Superior temporal gyrus (tissue), 1 donor: ENCODE results near the gene LYG2.
"Not testable (repeated sequence)": the region's sequence is repeated elsewhere in the genome, so short reads cannot be mapped to it uniquely, and the experiment has no call there.

Experiments used
- DNase-seq: peaks from one replicate; pipeline ENCODE4 v3.0.0-alpha.2; 2016; ENCODE audit errors: extremely low spot score

The LYG2 gene

GRCh38 chr2:99255491-99256318 is at the start of gene LYG2:
Gene LYG2 (minus strand): TSS chr2:99255666. CDS start chr2:99254260, 1,406 bp downstream.
- DNase-seq, result no peak

DNA sequence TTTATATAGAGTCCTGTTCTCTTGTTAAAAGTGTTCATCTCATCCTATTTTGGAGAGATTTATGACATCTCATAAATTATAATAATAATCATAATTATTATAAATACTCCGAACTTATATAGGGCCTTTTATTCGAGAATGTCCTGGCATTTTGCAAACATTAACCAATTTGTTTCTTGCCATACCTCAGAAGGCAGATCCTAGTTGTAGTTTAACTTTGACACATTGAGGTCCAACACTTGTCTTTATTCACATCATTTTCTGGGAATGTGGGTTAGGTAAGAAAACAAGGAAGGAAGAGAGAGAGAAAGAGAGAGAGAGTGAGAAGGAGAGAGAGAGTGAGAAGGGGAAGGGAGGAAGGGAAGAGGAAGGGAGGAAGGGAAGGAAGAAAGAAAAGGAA is 45.6 kb upstream of the LYG2 start, which contains the start of gene LYG1:
LYG1 (minus strand) TSS at position 101 of the 400 bp plus-strand sequence. CDS start 5,527 bp downstream, outside the sequence.
- DNase-seq, result not testable (repeated sequence)

DNA sequence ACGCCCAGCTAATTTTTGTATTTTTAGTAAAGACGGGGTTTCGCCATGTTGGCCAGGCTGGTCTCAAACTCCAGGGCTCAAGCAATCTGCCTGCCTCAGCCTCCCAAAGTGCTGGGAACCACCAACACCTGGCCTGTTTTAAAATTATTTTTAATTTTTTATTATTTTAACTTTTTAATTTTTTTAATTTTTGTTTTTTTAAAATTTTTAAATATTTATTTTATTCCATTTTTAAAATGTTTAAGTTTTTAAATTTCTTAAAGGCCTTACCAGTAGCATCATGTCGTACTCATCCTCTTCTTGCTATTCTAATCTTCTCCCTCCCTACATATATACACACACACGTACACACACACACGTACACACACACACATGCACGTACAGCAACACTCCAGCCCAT is 44.1 kb upstream of the LYG2 start:
- no peak for DNase-seq

GRCh38 chr2:99297994-99298393 is 42.5 kb upstream of the LYG2 start:
- no peak for DNase-seq

- DNase-seq, result no peak
Measured at GRCh38 chr2:99285526-99285925, 30.1 kb upstream of the LYG2 start.

GRCh38 chr2:99279969-99280695 is 24.7 kb upstream of the LYG2 start:
- DNase-seq, result no peak

GRCh38 chr2:99278793-99279291 is 23.4 kb upstream of the LYG2 start:
- DNase-seq, result no peak

- not testable (repeated sequence) for DNase-seq
Measured at GRCh38 chr2:99278195-99278765, 22.8 kb upstream of the LYG2 start.

- DNase-seq, result no peak
Measured at GRCh38 chr2:99275882-99276281, 20.4 kb upstream of the LYG2 start.

DNA sequence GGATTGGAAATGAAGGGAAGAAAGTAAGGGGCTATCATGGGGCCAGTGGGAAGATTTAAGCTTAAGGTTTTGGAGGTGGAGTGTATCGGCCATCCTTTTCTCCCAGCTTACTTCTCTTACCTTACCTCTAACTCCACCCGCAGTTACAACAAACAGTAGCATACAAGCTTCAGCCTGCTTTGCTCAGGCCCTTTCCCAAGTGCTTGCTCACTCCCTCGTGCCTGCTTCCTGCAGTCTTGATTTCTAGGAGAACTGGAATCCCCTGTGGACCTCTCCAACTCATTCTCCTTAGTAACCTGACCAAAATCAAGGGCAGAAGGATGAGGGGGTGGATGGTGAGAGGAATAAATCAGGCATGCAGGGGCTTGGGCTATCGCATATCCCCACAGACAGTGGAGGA is 5.8 kb upstream of the LYG2 start:
- no peak for DNase-seq

GRCh38 chr2:99260184-99260583 is 4.7 kb upstream of the LYG2 start:
- no peak for DNase-seq

GRCh38 chr2:99259465-99259864 is 4.0 kb upstream of the LYG2 start:
- DNase-seq, result no peak

DNA sequence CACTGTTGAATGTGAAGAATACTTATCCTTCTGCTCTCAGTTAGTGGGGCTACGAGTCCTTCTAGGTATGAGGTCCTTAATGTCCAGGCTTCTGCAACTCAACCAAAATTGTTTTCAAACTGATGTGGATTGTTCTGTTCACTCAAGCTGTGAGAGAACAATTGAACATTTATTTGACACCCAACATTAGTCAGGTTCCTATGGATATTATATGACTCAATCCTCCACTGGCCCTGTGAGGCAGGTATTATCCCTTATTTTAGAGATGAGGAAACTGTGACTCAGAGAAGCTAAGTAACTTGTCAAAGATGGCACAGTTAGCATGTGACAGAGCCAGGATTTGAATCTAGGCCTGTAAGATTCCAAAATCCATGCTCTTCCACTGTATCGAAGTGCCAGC is 1.2 kb upstream of the LYG2 start:
- no peak for DNase-seq

DNA sequence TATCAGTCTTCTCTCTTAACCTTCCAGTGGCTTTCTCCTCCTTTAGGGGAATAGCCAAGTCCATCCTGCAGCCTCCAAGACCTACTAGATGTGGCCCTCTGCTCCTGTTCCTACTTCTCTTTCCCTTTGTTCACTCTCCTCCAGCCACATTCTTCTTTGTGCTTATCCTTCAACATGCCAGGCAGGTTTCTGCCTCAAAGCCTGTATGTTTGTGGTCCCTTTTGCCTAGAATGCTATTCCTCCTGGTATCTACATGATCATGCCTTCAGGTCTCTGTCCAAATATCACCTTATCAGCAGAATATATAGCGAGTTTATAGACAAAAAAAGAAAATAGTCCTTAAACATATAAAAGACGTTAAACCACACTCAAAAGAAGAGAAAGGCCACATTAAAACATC is 5.5 kb downstream of the LYG2 start:
- DNase-seq, result no peak

GRCh38 chr2:99242151-99242550 is 13.3 kb downstream of the LYG2 start:
- DNase-seq, result no peak

- DNase-seq, result no peak
Measured at GRCh38 chr2:99240431-99240830, 15.0 kb downstream of the LYG2 start.

- DNase-seq, result no peak
Measured at GRCh38 chr2:99238599-99238998, 16.9 kb downstream of the LYG2 start.

DNA sequence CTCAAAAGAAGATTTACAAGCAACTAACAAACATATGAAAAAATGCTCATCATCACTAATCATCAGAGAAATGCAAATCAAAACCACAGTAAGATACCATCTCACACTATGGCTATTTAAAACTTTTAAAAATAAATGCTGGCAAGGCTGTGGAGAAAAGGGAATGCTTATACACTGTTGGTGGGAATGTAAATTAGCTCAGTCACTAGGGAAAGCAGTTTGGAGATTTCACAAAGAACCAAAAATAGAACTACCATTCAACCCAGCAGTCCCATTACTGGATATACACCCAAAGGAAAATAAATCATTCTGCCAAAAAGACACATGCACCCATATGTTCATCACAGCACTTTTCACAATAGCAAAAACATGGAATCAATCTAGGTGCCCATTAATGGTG is 22.3 kb downstream of the LYG2 start:
- not testable (repeated sequence) for DNase-seq

GRCh38 chr2:99217929-99218501 is 37.5 kb downstream of the LYG2 start:
- DNase-seq, result no peak

DNA sequence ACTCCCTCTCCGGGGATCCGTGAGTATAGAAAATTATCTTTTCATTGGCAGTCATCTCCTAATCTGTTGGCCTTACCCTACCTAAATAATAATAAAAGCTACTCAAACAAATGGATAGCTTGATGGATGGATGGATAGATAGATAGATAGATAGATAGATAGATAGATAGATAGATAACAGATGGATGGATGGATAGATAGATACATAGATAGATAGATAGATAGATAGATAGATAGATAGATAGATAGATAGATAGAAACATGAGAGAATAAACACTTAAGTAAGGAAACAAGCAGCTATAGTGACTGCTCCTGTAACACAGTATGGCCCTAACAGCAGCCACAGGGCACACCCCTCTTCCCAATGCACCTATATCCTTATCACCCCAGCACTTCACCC is 39.4 kb downstream of the LYG2 start:
- no peak for DNase-seq

DNA sequence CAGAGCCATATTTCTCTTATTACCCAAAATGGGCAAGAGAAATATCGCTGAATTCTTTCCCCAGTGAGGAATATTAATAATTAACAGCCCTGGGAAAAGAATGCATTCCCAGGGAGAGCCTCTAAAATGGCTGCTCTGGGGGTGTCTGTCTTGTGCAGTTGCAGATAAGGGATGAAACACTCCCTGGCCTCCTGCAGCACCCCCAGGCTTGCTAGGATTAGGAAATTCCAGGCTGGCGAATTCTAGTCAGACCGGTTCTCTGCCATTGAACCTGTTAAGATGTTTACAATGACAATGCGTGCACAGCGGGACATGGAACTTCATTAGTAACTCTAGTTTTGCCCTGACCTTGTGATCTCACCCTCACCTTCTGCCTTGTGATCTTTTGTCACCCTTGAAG is 50.0 kb downstream of the LYG2 start:
- DNase-seq, result no peak
